Colonic mucosa (tissue), 4 donors: Measurements from ENCODE around the gene RTL10. TPM values are rescaled to one million over a fixed set of nuclear protein-coding genes. Genes with fewer than 3 reads are reported as not detected.
A peak's percentile ranks its signal among the peaks of the same experiment; 100 is the strongest.

Source experiments
- DNase-seq: peaks from one replicate; pipeline ENCODE4 v3.0.0-alpha.2; 2020
- H3K27ac ChIP-seq: fragments of 200-600 bp; one replicate; pipeline ENCODE4 v1.8.0; 2021
- H3K27me3 ChIP-seq: fragments of 200-600 bp; one replicate; pipeline ENCODE4 v1.8.0; 2021
- H3K36me3 ChIP-seq: fragments of 200-600 bp; one replicate; pipeline ENCODE4 v1.8.0; 2021
- H3K4me1 ChIP-seq: fragments of 200-600 bp; one replicate; pipeline ENCODE4 v1.8.0; 2021; ENCODE audit warnings: mild to moderate bottlenecking
- H3K4me3 ChIP-seq: fragments of 200-600 bp; one replicate; pipeline ENCODE4 v1.8.0; 2021
- H3K9ac ChIP-seq, 2 donors: one replicate each; pipeline ENCODE4 v1.7.0; 2013; ENCODE audit warnings: control low read depth in 2 of 2, low read depth in 2 of 2, low read length in 2 of 2
- H3K9me3 ChIP-seq: fragments of 200-600 bp; one replicate; pipeline ENCODE4 v1.8.0; 2021
- CTCF ChIP-seq: fragments of 200-600 bp; IDR thresholded peaks from one replicate; pipeline ENCODE4 v1.8.0; 2022; ENCODE audit warnings: antibody characterized with exemption, mild to moderate bottlenecking
- intact Hi-C: fragments of 100-400 bp; cut with DNase I; formaldehyde crosslinking; loops from one replicate; pipeline ENCODE4 v1.14.1; 2022
- total RNA-seq, 2 donors: library from RNA; stranded (reverse); fragmentation: NEBNext Ultra II Directional in 1 of 2; extraction: Animal tissue kit (Norgen Biotek cat#: 25700) in 1 of 2; gene quantifications; one replicate each; pipeline ENCODE4 v1.2.1, GENCODE V29; 2021
- donor health status: healthy.
- donor health status: DM: no; HTN: no; CAD: no.
- donor health status: DM: no; HTN: no; CAD: no.

RTL10 gene
- total RNA-seq, 2 donors from 2014 or later, result 9.7 to 14.1 TPM

DNA sequence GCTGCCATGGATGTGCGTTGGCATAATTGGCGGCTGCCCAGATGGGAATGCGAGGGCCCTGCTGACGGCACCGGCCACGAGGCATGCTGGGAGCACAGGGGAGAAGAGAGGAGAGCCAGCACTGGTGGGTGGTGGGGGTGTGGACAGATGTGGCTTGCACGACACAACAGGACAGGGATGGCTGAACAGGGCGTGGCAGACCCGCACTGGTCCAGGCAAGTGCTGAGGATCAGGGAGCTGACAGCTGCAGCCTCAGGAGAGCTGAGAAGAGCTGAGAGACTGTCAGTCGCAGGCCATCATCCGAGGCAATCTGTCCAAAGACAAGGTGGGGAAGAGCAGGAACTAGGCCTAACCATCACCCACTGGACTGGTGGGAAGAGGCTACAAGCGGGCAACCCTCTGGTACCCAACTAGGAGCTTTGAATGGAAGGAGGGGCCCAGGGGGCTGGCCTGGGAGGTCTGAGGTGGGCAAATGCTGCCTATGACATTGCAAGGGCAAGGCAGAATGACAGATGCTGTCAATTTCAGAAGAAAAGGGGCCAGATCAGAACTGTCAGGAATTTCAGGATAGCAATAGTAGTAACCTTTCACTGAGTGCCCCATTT is 2.4 kb downstream of the RTL10 start:
- no peaks in the 10 kb centered on the region for H3K36me3 ChIP-seq
- H3K4me1 ChIP-seq, result peaks cover 16% of the 10 kb centered on the region
- H3K27ac ChIP-seq, result no peak overlapping the region
- no peak for DNase-seq
- no peaks in the 10 kb centered on the region for H3K27me3 ChIP-seq
- H3K9ac ChIP-seq, result peak overlapping the region in 1 of 2 donors; percentile 4
- no peak overlapping the region for H3K4me3 ChIP-seq
- no peaks in the 10 kb centered on the region for H3K9me3 ChIP-seq
- intact Hi-C loops, result no loop called here
- TF ChIP-seq CTCF, result no peak

- Histone ChIP-seq H3K9ac (no peak overlapping the region), H3K4me1 (peaks cover 16% of the 10 kb centered on the region), H3K9me3 (no peaks in the 10 kb centered on the region), H3K27me3 (no peaks in the 10 kb centered on the region), H3K27ac (no peak overlapping the region), H3K36me3 (no peaks in the 10 kb centered on the region), H3K4me3 (no peak overlapping the region)
- no peak for TF ChIP-seq CTCF
- intact Hi-C loops, result no loop called here
- peak; percentile 16 for DNase-seq
Measured at GRCh38 chr22:19851291-19852176, 3.1 kb downstream of the RTL10 start.

- Histone ChIP-seq H3K27me3 (no peaks in the 10 kb centered on the region), H3K4me3 (no peak overlapping the region), H3K27ac (no peak overlapping the region), H3K4me1 (peaks cover 14% of the 10 kb centered on the region), H3K36me3 (no peaks in the 10 kb centered on the region), H3K9ac (no peak overlapping the region), H3K9me3 (no peaks in the 10 kb centered on the region)
- no peak for TF ChIP-seq CTCF
- intact Hi-C loops, result no loop called here
- DNase-seq, result no peak
Measured at GRCh38 chr22:19850763-19851109, 3.9 kb downstream of the RTL10 start.

GRCh38 chr22:19849835-19850762 is 4.6 kb downstream of the RTL10 start:
- no peak for DNase-seq
- H3K27ac ChIP-seq, result no peak overlapping the region
- no peaks in the 10 kb centered on the region for H3K36me3 ChIP-seq
- H3K27me3 ChIP-seq, result no peaks in the 10 kb centered on the region
- H3K4me3 ChIP-seq, result no peak overlapping the region
- TF ChIP-seq CTCF, result no peak
- no peak overlapping the region for H3K9ac ChIP-seq
- no peaks in the 10 kb centered on the region for H3K9me3 ChIP-seq
- intact Hi-C loops, result no loop called here
- peaks cover 12% of the 10 kb centered on the region for H3K4me1 ChIP-seq
